HG03520 (cell line): ENCODE measurements around the gene UFSP1.

Experiments
- ATAC-seq: cut with Tn5 transposase; IDR thresholded peaks from one replicate; pipeline ENCODE4 v1.9.1; 2021; ENCODE audit warnings: mild to moderate bottlenecking, moderate library complexity; ENCODE audit not compliant: unreplicated experiment

The UFSP1 gene

DNA sequence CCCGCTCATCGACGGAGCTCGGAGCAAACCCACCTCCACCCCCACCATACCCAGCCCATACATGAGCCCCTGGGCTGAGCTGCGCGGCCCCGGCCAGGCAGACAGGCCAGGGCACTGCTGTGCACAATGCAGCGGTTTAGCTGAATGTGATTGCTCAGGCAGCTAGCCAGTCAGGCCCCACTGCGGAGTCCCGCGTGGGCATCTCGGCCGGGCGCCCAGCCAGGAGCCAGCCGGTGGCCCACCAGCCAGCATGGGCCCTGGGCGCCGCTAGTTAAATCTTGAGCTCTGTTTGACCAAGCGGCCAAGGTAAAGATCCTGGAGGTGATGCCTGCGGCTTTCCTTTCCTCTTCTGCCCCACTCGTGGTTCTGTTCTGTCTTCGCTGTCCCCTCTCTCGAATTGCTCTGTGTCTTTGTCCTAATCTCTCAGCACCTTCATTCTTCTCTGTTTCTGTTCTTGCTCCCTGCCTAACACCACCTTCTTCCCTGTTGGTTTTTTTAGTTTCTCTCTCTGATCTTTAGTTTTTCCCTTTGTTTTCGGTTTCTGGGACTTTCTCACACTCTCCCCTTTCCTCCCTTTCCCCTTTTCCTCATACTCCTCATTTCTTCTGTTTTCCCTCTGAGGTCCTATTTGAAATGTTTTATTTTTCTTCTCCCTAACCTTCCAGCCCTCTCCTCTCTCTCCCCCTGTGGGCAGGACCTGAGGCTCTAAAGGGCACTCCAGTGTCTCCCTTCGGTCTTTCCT, 6.6 kb downstream of the UFSP1 start:
- ATAC-seq = no peak

- no peak for ATAC-seq
Measured at GRCh38 chr7:100882201-100882600, 7.3 kb downstream of the UFSP1 start.

DNA sequence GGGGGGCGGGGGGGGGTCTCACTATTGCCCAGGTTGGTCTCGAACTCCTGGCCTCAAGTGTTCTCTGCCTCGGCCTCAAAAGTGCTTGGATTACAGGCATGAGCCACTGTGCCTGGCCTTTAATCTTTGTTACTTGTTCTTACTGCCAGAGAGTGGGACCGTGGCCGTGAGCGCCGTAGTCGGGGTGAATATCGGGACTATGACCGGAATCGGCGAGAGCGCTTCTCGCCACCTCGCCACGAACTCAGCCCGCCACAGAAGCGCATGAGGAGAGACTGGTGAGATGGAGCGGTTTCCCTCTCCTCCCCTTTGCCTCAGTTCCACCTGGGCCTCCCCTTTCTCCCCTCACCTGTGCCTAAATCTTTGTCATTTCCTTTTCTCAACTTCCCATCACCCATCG, 8.4 kb downstream of the UFSP1 start:
- ATAC-seq = no peak

GRCh38 chr7:100880645-100881044, 8.9 kb downstream of the UFSP1 start:
- ATAC-seq = no peak

DNA sequence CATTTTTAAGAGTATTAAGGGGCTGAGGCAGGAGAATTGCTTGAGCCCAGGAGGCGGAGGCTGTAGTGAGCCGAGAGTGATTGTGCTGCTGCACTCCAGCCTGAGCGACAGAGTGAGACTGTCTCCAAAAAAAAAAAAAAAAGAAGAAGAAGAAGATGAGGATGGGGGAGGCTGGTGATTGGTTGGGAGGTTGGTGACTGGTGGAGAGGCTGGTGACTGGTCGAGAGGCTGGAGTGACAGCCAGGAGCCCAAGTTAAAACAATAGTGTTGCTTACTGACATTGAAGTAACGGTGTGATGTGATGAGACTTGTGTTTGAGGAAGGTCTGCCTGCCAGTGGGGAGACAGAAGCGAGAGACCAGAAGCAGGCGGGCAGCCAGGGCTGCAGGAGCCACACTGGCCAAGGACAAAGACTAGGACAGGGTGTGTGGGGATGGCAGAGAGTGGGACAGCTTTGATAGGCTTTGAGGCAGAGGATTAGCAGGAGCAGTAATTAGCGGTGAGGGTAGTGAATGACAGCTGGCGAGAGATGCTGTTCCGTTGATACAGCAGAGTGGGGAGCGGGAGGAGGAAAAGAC, 9.7 kb downstream of the UFSP1 start:
- no peak for ATAC-seq

DNA sequence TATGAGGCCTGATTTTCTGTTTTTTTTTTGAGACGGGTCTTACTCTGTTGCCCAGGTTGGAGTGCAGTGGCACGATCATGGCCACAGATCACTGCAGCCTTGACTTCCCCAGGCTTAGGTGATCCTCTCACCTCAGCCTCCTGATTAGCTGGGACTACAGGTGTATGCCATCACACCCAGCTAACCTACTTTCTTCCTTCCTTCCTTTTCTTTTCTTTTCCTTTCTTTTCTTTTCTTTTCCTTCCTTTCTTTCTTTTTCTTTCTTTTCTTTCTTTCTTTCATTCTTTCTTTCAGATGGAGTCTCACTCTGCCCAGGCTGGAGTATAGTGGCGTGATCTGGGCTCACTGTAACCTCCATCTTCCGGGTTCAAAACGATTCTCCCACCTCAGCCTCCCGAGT, 10.8 kb downstream of the UFSP1 start:
- no peak for ATAC-seq

- ATAC-seq = no peak
Measured at GRCh38 chr7:100878013-100878412, 11.5 kb downstream of the UFSP1 start.

DNA sequence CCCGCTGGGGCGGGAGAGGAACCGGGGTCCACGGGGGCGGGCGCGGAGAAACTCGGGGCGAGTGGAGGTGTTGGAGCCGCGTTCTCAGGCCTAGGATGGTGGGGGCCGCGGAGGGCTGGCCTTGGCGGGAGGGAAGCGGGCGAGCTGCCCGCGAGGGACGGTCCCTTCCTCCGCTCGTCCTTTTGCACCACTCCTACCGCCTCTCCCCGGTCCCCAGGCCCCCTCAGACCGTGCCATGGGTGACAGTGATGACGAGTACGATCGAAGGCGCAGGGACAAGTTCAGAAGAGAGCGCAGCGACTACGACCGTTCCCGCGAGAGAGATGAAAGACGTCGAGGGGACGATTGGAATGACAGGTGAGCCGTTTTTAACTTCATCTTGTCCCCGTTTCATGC, 14.2 kb downstream of the UFSP1 start:
- ATAC-seq = peak; percentile 27

DNA sequence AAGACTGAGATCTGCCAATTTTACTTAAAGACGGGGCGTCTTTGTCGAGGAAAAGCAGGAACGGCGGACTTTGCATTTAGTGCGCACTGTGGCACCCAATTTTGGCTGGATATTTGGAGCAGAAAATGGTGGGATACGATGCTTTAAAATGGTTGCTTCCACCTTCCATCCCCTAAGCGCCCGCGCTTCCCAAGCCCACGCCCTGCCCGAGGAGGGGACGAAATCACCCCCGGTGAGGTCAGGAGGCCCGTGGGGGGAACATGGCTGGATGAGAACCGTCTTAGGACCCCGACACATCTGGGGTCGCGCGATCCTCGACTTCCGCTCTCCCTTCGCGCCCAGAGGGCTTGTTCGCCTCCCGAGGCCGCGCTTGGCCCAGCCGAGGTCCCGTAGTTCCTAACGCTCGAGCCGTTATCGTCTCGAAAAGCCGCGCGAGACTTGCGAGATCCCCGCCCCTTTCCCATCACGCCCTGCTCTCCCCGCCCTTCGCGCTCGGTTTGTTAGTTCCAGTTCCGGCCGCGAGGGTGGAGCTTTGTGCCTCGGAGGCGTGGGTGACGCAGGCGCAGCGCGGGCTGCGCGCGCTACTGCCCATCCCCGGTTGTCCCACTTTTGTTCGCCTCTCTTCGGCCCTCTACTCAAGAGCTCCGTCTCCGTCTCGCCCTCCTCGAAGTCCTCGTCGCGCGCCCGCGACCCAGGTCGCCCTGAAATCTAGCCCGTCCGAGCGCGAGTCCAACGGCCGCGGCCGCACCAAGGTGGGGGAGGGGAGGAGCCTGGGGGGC, 14.7 kb downstream of the UFSP1 start, which contains the start of gene SRRT:
Gene SRRT (plus strand): TSS at position 527 of the 779 bp plus-strand sequence. CDS start 488 bp downstream, outside the sequence.
- ATAC-seq = peak; percentile 83

- ATAC-seq = no peak
Measured at GRCh38 chr7:100874300-100874576, 15.3 kb downstream of the UFSP1 start.

GRCh38 chr7:100873599-100874299, 15.8 kb downstream of the UFSP1 start:
- ATAC-seq = no peak

- ATAC-seq = no peak
Measured at GRCh38 chr7:100867776-100868485, 21.6 kb downstream of the UFSP1 start.

DNA sequence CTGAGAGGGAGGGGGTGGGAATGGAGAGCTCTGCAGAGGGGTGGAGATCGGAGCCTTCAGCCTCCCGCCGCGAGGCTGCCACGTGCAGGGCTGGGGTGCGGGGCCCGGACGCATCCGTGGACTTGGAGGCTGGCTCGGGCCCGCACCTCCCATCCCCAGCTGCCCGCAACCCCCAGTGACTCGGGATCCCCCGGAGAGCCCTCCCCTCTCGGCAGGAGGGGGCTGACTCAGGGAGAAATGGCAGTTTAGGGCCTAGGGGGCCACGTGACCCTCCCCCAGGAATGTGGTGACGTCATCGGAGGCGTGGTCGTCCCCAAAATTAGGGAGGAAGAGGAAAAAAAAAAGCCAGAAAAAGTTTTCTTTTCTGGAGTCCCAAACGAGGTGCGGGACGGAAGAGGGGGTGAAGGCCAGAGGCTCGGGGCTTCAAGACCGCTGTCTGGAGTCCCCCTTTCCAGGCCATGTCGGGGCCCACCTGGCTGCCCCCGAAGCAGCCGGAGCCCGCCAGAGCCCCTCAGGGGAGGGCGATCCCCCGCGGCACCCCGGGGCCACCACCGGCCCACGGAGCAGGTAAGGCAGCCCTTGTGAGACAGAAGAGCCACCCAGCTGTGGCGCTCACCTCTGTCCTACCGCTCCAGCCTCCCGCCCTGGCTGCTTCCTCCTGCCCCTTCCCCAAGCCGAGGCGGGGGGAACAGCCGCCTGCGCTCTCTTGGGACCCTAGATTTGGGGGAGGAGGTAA, 22.3 kb downstream of the UFSP1 start, which contains the start of gene TRIP6:
Gene TRIP6 (plus strand): TSS at position 348 of the 736 bp plus-strand sequence. CDS start 111 bp downstream, at position 459.
- ATAC-seq = no peak

DNA sequence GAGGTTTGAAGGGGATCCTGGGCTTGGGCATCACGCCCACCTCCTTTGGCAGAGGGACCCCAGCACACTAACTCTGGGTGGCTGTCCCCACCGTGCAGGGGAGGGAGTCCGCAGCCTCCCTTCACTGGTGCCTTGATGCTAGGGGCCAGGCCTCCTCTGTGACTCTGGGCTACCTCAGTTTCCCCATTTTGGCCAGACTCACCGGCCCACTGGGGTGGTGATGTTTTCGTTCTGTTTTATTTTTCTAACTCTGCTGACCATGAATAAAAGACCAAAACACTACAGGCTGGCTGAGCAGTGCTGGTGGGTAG, 22.8 kb downstream of the UFSP1 start:
- no peak for ATAC-seq

GRCh38 chr7:100865938-100866728, 23.4 kb downstream of the UFSP1 start:
- ATAC-seq = no peak

DNA sequence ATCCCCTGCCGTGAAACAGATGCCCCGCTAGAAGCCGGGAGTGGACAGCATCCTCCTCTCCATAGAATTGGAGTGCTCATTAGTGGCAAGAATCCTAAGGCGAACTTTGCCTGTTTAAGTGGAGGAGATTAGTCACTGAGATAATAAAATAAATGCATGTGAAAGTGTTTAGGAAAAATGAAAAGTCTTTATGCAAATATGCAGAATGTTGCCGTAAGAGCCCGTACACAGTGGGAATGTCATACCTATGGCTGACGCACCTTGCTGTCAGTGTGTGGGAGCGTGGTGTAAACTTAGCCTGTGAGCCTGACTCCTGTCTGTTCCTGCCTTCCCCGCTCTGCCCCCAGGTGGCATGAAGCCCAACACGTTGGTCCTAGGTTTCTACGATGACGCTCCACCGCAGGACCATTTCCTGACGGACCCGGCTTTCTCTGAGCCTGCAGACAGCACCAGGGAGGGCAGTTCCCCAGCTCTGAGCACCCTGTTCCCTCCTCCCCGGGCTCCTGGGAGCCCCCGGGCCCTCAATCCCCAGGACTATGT, 24.1 kb downstream of the UFSP1 start:
- no peak for ATAC-seq

- no peak for ATAC-seq
Measured at GRCh38 chr7:100864263-100864845, 25.2 kb downstream of the UFSP1 start.

- no peak for ATAC-seq
Measured at GRCh38 chr7:100863406-100863950, 26.0 kb downstream of the UFSP1 start.

- ATAC-seq = no peak
Measured at GRCh38 chr7:100861616-100861985, 27.9 kb downstream of the UFSP1 start.
